ENCODE measurements around the gene SLC22A2. TPM values are rescaled to one million over a fixed set of nuclear protein-coding genes. Genes with fewer than 3 reads are reported as not detected.

The SLC22A2 gene
- total and polyA plus RNA-seq, 2 donors (not counting 3 experiments of a cell fraction or from before 2014, with no cell fraction given) = not detected

GRCh38 chr6:160174681-160175080, 83.9 kb downstream of the SLC22A2 start:
- Histone ChIP-seq H3K4me2 (ENCODE audit: insufficient read depth, low read length) (no peak overlapping the region), H3K4me1 (ENCODE audit: control insufficient read depth, extremely low read depth, insufficient read depth, low read length) (no peaks in the 10 kb centered on the region), H3K9me1 (replicated peaks; ENCODE audit: control insufficient read depth, extremely low read depth, insufficient read depth, low read length) (no peaks in the 10 kb centered on the region), H3K9ac (replicated peaks; ENCODE audit: extremely low read depth, insufficient read depth, low read length) (no peak overlapping the region), H3K4me3 (replicated peaks in 1 of 3; ENCODE audit: insufficient read depth in 1 of 3, low read depth in 1 of 3, low read length in 3 of 3) (no peak overlapping the region), H3K27me3 (ENCODE audit: control insufficient read depth in 2 of 2, insufficient read depth in 2 of 2, low read length in 2 of 2) (no peaks in the 10 kb centered on the region), H3K36me3 (ENCODE audit: control insufficient read depth in 2 of 2, extremely low read depth in 1 of 2, insufficient read depth in 2 of 2, low read length in 2 of 2) (no peaks in the 10 kb centered on the region), H3K9me3 (replicated peaks; ENCODE audit: control insufficient read depth, insufficient read depth, low read length) (no peaks in the 10 kb centered on the region), H3K27ac (ENCODE audit: insufficient read depth, low read depth, low read length) (no peak overlapping the region), H3K79me2 (ENCODE audit: control insufficient read depth, insufficient read depth, low read length) (no peaks in the 10 kb centered on the region), H2AFZ (ENCODE audit: low read depth, low read length) (no peak overlapping the region), H4K20me1 (replicated peaks; ENCODE audit: control insufficient read depth, extremely low read depth, insufficient read depth, low read length) (no peaks in the 10 kb centered on the region)
- intact Hi-C loops (cut with micrococcal nuclease) (no loop called here), dilution Hi-C loops (cut with MboI; ENCODE audit: extremely low pct_ligation_motif_present, low sequenced_read_pairs) (no loop called here)
- TF ChIP-seq MAX (IDR thresholded peaks at IDR 0.05; ENCODE audit: insufficient read depth, insufficient read length) = no peak
- no peak for TF ChIP-seq GATA2 (IDR thresholded peaks at IDR 0.05; ENCODE audit: insufficient read depth, insufficient read length, low read depth, low read length)
- BruUV-seq (replicated peaks) = no TSS peak
- CTCF ChIA-PET = no interaction called here
- no peak for FAIRE-seq
- POLR2A ChIA-PET = no interaction called here
- DNase-seq (ENCODE audit: low read depth, low spot score) = no peak

GRCh38 chr6:160173806-160174527, 84.7 kb downstream of the SLC22A2 start:
- Histone ChIP-seq H3K9me3 (replicated peaks; ENCODE audit: control insufficient read depth, insufficient read depth, low read length) (no peaks in the 10 kb centered on the region), H3K36me3 (ENCODE audit: control insufficient read depth in 2 of 2, extremely low read depth in 1 of 2, insufficient read depth in 2 of 2, low read length in 2 of 2) (no peaks in the 10 kb centered on the region), H3K79me2 (ENCODE audit: control insufficient read depth, insufficient read depth, low read length) (no peaks in the 10 kb centered on the region), H2AFZ (ENCODE audit: low read depth, low read length) (no peak overlapping the region), H3K4me3 (replicated peaks in 1 of 3; ENCODE audit: insufficient read depth in 1 of 3, low read depth in 1 of 3, low read length in 3 of 3) (no peak overlapping the region), H3K27me3 (ENCODE audit: control insufficient read depth in 2 of 2, insufficient read depth in 2 of 2, low read length in 2 of 2) (no peaks in the 10 kb centered on the region), H3K9me1 (replicated peaks; ENCODE audit: control insufficient read depth, extremely low read depth, insufficient read depth, low read length) (no peaks in the 10 kb centered on the region), H3K9ac (replicated peaks; ENCODE audit: extremely low read depth, insufficient read depth, low read length) (no peak overlapping the region), H3K4me1 (ENCODE audit: control insufficient read depth, extremely low read depth, insufficient read depth, low read length) (no peaks in the 10 kb centered on the region), H4K20me1 (replicated peaks; ENCODE audit: control insufficient read depth, extremely low read depth, insufficient read depth, low read length) (no peaks in the 10 kb centered on the region), H3K27ac (ENCODE audit: insufficient read depth, low read depth, low read length) (no peak overlapping the region), H3K4me2 (ENCODE audit: insufficient read depth, low read length) (no peak overlapping the region)
- TF ChIP-seq JUN (IDR thresholded peaks at IDR 0.05; ENCODE audit: borderline replicate concordance, insufficient read depth, insufficient read length, low read depth) = no peak
- CTCF ChIA-PET = no interaction called here
- BruUV-seq (replicated peaks) = no TSS peak
- no peak for FAIRE-seq
- DNase-seq (ENCODE audit: low read depth, low spot score) = no peak
- POLR2A ChIA-PET = no interaction called here
- dilution Hi-C loops (cut with MboI; ENCODE audit: extremely low pct_ligation_motif_present, low sequenced_read_pairs) (no loop called here), intact Hi-C loops (cut with micrococcal nuclease) (no loop called here)

Measured in endothelial cell of umbilical vein (primary cell).